ENCODE data around the gene DPYD. TPM values are rescaled to one million over a fixed set of nuclear protein-coding genes. Genes with fewer than 3 reads are reported as not detected.

DPYD gene
- total RNA-seq, 1 experiment from 2014 or later = 0.46 TPM

- TF ChIP-seq TCF7 (CRISPR knock-in tag; IDR thresholded peaks at IDR 0.05; ENCODE audit: low read depth) = no peak
- TF ChIP-seq NR1H2 (CRISPR knock-in tag; IDR thresholded peaks at IDR 0.05) = no peak
- TF ChIP-seq TEAD4 (CRISPR knock-in tag; IDR thresholded peaks at IDR 0.05) = no peak
Measured at GRCh38 chr1:97378596-97378995, 542.2 kb downstream of the DPYD start (continued).

- H3K27ac Mint-ChIP-seq = no peak overlapping the region
- H3K36me3 Mint-ChIP-seq = no peaks in the 10 kb centered on the region
- DNase-seq (ENCODE audit: low spot score) (no peak), ATAC-seq (no peak)
- H3K4me3 Mint-ChIP-seq = no peak overlapping the region
- H3K4me1 Mint-ChIP-seq = no peaks in the 10 kb centered on the region
- H3K9me3 Mint-ChIP-seq = no peaks in the 10 kb centered on the region
- no peaks in the 10 kb centered on the region for H3K27me3 Mint-ChIP-seq (ENCODE audit: low read depth)
- ChIA-PET POLR2A (no interaction called here), CTCF (no interaction called here)
- TF ChIP-seq FOXP1 (CRISPR knock-in tag; IDR thresholded peaks at IDR 0.05; ENCODE audit: borderline replicate concordance) (no peak), HMGXB4 (CRISPR knock-in tag; IDR thresholded peaks at IDR 0.05) (no peak), ZNF138 (CRISPR knock-in tag; conservative IDR thresholded peaks at IDR 0.05) (no peak), SP1 (CRISPR knock-in tag; conservative IDR thresholded peaks at IDR 0.05) (no peak), STAT6 (CRISPR knock-in tag; conservative IDR thresholded peaks at IDR 0.05; ENCODE audit: low read depth) (no peak)
Measured at GRCh38 chr1:97377432-97378034, 543.3 kb downstream of the DPYD start.

GRCh38 chr1:97373000-97373399 is 547.8 kb downstream of the DPYD start:
- CTCF ChIA-PET = no interaction called here
- Mint-ChIP-seq H3K27me3 (ENCODE audit: low read depth) (no peaks in the 10 kb centered on the region), H3K9me3 (no peaks in the 10 kb centered on the region), H3K4me3 (no peak overlapping the region), H3K4me1 (0 out of 2 replicates have a peak, but pooled peaks cover under 1% of the 10 kb centered on the region), H3K36me3 (no peaks in the 10 kb centered on the region), H3K27ac (no peak overlapping the region)
- no peak for ATAC-seq
- POLR2A ChIA-PET = no interaction called here
- DNase-seq (ENCODE audit: low spot score) = no peak
- TF ChIP-seq ZNF138 (CRISPR knock-in tag; conservative IDR thresholded peaks at IDR 0.05) (no peak), ELF4 (CRISPR knock-in tag; IDR thresholded peaks at IDR 0.05; ENCODE audit: low read depth) (no peak), ERG (CRISPR knock-in tag; IDR thresholded peaks at IDR 0.05) (no peak), TEAD4 (CRISPR knock-in tag; IDR thresholded peaks at IDR 0.05) (no peak), FOXK1 (CRISPR knock-in tag; IDR thresholded peaks at IDR 0.05) (no peak), MXD4 (CRISPR knock-in tag; IDR thresholded peaks at IDR 0.05; ENCODE audit: borderline replicate concordance) (no peak), ARID4B (CRISPR knock-in tag; IDR thresholded peaks at IDR 0.05; ENCODE audit: borderline replicate concordance) (no peak), NFATC4 (CRISPR knock-in tag; IDR thresholded peaks at IDR 0.05) (no peak), NR1H2 (CRISPR knock-in tag; IDR thresholded peaks at IDR 0.05) (no peak), AR (CRISPR knock-in tag; IDR thresholded peaks at IDR 0.05) (no peak), RORB (CRISPR knock-in tag; IDR thresholded peaks at IDR 0.05) (no peak), MLX (CRISPR knock-in tag; IDR thresholded peaks at IDR 0.05) (no peak), ZNF219 (CRISPR knock-in tag; IDR thresholded peaks at IDR 0.05; ENCODE audit: borderline replicate concordance) (no peak)

Data from WTC11 (cell line).